ENCODE measurements around the gene F9.
"Not testable (repeated sequence)": the region's sequence is repeated elsewhere in the genome, so short reads cannot be mapped to it uniquely, and the experiment has no call there.

The F9 gene

DNA sequence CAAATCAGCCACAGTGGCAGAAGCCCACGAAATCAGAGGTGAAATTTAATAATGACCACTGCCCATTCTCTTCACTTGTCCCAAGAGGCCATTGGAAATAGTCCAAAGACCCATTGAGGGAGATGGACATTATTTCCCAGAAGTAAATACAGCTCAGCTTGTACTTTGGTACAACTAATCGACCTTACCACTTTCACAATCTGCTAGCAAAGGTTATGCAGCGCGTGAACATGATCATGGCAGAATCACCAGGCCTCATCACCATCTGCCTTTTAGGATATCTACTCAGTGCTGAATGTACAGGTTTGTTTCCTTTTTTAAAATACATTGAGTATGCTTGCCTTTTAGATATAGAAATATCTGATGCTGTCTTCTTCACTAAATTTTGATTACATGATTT is at the start of gene F9:
Gene F9 (plus strand): TSS at position 190 of the 400 bp plus-strand sequence. CDS start 26 bp downstream, at position 216.
- DNase-seq (ENCODE audit: low read depth) = no peak

DNA sequence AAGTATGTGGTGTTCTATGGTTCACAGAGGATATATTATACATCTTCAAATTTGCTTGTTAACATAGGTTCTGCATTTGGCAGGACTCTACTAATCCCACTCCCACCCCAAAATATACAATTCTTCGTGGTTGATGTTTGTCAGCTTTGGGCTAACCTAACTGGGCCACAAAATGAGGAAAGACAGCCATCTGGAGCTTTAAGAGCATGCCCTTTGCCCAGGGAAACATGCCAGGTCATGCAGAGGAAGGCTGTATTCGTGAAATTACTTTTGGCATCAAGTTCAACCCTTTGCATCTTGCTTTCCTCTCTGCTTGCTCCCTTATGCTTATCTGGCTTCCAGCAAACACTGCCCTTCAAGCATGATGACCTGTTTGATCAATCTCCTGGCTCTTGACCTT is 46.8 kb upstream of the F9 start:
- DNase-seq (ENCODE audit: low read depth) = no peak

DNA sequence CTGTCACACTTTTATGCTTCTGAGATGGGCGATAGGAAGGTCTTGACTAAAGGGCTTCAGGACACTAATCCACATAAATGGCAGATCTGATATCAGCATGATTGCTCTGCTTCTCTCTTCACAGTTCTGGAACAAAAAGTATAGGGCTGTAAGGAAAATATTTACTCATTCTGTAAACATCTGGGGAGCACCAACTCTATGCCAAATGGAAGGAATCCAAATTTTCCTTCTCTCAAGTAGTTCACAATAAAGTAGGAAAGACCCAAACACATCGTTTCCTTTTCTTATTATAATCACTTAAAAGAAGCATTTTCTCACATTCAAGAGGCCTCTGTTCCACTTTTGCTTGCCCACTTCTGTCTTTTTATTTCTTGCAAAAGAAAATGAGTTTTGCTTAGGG is 45.9 kb upstream of the F9 start:
- DNase-seq (ENCODE audit: low read depth) = no peak

DNA sequence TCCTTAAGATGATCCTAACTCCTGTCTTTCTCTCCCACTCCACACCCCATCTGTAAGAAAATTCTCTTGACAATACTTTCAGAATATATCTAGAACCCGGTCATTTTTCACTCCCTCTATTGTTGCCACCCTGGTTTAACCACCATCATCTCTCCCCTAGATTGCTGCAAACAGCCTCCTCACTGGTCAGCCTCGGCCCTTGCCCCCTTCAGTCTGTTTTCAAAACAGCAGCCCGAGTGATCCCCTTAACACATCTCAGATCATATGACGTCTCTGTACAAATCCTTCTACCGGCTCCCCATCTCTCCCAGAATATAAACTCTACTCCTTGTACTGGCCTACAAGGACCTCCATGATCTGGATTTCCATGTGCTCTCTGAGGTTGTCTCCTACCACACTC is 35.2 kb upstream of the F9 start:
- no peak for DNase-seq (ENCODE audit: low read depth)

DNA sequence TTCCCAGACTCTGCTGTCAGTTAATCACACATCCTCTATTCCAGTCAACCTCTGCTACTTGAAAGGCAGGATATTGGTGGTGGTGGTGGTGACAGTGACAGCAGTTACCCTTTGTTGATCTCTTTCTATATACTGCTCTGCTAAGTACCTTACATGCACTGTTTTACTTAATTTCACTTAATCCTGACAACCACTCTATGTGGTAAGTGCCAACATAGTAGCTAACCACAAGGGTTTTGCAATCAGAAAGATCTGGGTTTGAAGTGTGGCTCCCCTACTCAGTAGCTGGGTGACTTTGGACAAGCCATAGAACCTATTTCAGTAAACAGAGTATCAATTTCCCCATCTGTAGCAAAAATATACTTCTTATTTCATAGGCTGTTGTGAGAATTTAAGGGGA is 24.2 kb upstream of the F9 start:
- no peak for DNase-seq (ENCODE audit: low read depth)

DNA sequence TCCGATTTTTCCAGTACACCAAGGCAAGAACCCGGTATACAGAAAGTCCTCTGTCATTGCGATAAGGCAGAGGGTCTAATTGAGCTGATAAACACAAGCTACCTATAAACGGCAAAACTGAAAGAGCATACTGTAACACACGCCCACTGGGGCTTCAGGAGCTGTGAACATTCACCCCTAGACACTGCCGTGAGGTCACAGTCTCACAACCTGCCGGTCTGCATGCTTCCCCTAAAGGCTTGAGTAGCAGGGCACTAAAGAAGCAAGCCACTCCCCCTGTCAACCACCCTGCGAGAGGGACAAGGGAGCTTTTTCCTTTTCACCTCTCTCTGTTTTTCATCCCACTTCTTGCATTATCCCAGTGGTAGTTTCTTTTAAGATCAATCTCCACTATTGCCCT is 22.4 kb upstream of the F9 start:
- DNase-seq (ENCODE audit: low read depth) = no peak

DNA sequence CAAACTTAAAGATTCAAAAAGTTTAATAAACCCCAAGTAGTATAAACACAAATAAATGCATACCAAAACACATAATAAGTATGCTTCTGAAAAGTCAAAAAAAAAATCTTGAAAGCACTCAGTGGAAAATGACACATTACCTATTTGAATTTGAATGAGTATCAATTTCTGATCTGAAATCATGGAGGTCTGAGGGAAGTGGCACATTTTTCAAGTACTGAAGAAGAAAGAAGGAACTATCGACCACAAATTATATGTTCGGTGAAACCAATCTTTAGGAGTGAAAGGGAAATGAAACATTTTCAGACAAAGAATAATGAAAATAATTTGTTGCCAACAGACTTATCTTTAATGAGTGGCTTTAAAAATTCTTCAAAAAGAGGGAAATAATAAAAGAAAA is 12.1 kb upstream of the F9 start:
- DNase-seq (ENCODE audit: low read depth) = no peak

DNA sequence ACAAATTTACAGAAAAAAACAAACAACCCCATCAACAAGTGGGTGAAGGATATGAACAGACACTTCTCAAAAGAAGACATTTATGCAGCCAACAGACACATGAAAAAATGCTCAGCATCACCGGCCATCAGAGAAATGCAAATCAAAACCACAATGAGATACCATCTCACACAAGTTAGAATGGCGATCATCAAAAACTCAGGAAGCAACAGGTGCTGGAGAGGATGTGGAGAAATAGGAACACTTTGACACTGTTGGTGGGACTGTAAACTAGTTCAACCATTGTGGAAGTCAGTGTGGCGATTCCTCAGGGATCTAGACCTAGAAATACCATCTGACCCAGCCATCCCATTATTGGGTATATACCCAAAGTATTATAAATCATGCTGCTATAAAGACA is 1.7 kb upstream of the F9 start:
- not testable (repeated sequence) for DNase-seq (ENCODE audit: low read depth)

DNA sequence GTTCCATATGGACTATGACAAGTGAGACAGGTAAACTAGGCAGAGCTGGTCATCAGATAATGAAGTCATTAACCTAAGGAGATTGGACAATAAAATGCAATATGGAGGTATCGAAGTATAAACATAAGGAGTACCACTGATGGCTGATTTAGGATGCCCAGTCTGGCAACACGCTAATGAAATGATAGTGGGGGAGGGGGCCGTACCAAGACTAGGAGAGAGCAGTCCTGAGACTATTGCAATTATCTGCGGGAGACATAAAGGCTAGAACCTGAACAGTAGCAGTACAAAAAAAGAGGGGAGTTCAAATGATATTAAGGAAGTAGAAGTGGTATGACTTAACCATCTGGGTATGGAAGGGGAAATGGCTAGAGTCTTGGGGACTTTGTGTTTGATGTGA is 2.3 kb downstream of the F9 start:
- no peak for DNase-seq (ENCODE audit: low read depth)

DNA sequence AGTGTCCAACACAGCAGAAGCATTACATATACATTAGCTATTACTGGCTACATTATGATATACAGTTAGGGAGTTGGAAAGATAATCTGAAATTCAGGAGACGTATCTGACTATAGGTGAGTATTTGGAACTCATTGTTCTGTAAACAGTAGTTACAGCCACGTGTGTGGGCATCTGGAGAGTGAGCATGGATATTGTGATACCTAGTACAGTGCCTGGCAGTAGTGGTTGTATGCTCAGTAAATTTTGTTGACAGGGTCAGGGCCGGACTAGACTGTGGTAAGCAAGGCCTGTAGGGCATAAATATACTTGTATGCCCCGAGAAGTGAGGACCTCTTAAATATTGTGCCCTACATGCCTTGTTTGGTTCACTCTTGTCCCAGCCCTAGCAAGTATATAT is 2.9 kb downstream of the F9 start:
- no peak for DNase-seq (ENCODE audit: low read depth)

DNA sequence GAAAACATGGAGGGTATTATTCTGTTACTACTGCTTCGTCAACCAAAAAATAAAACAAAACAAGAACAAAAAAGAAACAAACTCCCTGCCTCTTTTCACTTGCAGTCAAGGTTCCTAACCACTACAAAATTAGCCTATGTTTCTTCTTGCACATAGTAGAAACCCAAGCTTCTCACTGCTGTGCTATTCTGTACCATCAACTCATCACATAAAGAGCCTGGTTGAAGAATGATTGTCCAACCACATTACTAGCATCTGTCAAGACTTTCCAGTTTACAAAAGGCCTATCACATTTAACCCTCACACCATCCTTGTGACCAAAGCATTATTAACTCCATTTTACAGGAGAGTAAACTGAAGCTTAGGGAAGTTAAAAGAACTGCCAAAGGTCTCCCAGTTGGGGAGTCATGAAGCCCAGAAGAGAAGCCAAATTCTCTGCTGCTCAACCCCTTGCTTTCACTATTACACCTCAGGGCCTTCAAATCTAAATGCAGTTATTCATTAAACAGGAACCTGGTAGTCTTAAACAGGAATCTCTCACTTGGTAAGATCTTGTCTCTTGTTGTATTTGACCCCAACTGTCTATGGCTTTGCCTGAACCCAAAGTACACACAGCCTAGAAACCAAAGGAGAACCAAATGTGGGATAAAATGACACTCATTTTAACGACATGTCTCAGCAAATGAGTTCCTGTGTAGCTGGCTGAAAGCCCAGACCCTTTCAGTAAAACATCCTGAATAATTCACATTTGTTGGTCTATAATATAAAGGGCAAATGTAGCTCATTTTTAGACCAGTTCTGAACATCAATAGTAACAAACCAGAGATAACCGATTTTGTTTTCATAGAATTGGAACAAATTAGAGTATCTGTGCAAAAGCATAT is 8.6 kb downstream of the F9 start:
- no peak for DNase-seq (ENCODE audit: low read depth)

DNA sequence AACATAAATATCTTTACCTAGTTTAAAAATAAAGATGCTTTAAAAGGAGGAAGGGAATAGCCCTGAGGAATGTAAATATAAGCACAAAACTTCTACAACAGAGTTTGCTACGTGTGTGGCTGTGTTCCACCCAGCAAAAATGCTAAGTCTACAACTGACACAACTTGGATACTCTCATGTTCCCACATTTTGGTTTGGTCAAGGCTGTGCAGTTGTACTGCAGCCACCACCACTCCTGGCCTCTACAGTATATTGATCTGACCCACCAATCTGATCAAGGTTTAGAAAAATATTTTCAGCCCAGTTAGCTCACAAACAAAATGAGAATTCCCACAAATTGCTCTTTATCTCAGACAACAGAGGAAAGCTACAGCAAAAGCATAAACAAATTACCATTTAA is 12.1 kb downstream of the F9 start:
- DNase-seq (ENCODE audit: low read depth) = no peak

DNA sequence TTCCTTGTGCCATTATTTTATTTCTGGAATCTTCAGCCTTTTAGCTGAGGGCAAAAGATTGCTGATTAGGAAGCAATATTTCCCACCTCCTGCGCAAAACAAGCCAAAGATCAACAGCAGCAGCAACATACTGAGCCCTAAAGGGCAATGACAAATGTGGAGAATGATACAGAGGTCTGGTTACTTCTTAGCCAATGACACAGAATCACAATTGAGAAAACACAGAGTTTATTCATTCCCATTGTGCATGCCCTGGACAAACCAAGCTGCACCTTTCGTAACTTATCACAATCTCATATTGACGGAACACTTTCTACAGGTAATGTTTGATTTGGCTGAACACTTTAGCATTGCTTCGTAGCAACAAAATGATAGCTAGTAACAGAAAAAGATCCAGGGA is 13.4 kb downstream of the F9 start:
- no peak for DNase-seq (ENCODE audit: low read depth)

DNA sequence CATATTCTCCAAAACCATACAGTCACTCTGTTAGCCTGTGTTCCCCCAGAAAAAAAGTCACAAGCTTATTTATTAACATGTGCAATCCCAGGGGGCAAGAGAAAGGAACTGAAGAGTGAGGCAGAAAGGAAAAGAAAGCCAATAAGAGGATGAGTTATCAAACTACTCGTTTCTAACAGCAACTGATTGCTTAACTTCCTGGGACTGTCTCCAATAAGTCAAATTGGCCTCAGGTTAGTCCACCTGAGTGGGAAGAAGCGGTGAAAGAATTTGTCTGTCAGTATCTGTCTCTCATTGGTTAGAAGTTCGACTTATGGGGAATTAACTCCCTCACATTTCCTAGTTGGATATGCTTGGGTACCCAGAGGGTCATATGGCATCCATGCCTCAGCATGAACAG is 14.1 kb downstream of the F9 start:
- no peak for DNase-seq (ENCODE audit: low read depth)

DNA sequence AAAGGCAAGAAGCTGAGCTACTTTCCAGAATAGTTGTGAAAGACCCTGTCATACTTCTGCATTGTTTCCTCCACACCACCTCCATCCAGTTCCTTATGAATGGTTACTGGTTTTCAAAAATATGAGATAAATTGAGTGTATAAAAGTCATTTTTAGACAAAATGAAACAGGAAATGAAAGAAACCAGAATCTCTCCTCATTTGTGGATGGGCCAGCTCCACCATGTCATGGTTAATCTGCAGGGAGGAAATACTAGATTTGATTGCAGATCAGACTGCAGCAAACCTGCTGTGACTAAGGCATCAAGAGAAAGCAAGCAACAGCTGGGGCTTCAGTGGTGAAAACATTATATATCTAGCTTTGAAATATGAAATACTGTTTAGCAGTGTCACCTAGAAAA is 23.8 kb downstream of the F9 start:
- DNase-seq (ENCODE audit: low read depth) = no peak

DNA sequence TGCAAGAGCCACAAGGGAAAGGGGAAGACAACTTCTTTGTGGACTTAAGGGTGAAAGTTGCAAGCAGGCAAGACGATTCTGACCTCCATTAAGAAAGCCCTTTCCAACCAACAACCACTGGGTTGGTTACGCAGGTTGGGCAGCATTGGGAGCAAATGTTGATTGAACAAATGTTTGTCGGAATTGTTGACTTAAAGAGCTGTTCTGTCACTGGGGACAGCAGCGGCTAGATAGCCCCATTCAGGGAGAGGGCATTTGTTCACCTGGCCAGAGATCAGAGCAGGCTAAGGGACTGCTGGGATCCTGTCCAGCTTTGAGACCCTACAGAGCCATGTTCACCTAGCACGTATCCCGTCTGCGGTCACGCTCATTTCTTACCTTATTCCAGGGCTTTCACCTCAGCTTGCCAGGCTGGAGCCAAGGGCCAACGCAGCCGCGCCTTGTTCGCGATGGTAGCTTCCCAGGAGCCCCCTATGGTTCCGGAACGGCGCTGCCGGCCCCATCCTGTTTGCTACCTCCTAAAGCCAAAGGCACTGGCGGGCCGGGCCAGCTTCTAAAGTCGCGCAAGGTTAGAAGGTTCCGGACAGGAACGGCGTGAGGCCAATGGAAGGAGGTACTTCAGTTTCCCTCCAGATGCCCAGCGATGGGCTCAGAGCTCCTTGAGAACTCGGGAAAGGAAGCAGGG is 24.6 kb downstream of the F9 start:
- no peak for DNase-seq (ENCODE audit: low read depth)

DNA sequence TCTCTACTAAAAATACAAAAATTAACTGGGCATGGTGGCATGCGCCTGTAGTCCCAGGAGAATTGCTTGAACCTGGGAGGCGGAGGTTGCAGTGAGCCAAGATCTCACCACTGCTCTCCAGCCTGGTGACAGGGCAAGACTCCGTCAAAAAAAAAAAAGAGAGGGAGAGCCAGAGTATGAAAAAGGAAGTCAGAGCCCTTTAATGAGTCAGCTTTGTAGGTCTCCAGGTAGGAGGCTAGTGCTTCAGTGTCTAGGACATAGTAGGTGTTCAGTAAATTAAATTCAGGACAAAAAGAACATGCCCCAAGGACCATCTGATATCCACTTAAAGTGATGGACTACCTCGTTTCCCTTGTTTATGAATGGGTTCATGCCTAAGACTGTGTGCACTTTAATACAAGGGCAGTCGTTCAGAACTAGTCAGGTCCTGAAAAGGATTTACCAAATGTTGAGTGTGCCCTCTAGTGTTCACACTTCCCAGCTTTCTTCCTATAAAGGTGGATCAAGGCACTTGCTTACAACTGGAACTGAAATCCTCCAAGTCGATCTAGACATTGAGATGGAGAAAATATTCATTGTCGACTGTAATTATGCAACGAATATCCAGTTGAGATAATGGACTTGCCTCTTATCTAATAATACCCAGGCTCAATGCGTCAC is 29.0 kb downstream of the F9 start:
- no peak for DNase-seq (ENCODE audit: low read depth)

DNA sequence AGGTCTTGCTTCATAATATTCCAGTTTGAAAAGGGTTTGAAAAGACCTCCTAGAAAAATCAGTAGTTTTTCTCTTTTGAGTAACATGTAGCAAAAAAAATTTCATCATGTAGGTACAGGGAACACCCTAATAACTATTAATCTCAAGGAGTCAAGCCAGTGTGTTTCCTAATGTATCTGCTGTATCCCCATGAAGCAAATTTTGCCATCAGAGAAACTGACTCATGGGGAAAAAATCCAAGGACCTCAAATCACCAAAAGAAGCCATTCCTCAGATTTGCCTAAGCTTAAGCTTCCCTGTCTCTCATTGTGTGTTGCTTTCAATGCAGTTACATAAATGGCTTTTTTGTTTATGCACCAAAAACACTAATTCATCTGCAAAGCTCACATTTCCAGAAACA is 29.7 kb downstream of the F9 start:
- no peak for DNase-seq (ENCODE audit: low read depth)

DNA sequence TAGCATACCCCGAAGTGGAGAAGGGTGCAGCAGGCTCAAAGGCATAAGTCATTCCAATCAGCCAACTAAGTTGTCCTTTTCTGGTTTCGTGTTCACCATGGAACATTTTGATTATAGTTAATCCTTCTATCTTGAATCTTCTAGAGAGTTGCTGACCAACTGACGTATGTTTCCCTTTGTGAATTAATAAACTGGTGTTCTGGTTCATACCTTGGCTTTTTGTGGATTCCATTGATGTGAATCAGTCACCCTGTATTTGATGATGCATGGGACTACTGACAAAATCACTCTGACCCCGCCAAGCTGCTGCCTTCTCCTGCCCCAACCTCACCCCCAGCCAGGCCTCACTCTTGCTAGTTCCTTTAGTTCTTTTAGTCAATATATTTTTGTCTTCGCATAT is 32.7 kb downstream of the F9 start:
- no peak for DNase-seq (ENCODE audit: low read depth)

DNA sequence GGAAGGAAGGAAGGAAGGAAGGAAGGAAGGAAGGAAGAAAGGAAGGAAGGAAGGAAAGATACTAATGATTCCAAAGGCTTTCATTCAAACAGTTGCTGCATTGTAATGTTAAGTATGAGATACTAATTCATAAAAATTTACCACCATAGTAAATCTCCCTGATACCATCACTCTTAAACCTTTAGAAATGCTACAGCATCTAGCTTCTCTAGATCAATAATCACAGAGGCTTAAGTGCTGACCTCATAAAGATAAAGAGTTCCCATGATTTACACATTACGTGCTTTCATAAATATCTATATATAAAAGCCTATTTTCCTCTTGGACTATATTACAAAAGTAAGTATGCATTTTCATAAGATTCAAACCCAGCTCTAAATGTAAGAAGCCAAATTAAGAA is 36.4 kb downstream of the F9 start:
- no peak for DNase-seq (ENCODE audit: low read depth)

DNA sequence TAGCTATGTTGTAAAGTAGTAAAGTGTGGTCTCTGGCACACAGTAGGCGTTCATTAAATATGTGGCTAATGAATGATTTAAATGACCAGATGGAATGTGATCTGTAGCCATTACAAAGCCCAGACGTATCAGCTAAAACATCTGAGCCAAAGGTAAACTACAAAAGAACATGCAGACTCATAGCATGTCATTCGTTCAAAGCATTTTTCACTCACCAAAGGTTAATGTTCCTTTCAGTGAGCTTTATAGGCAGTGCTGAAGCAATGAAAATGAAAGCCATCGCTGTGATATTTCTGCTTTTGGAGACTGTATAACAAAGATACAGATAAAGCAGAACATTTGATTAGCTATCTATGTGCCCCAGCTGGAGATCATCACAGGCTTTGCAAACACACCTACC is 50.5 kb downstream of the F9 start:
- DNase-seq (ENCODE audit: low read depth) = no peak

DNA sequence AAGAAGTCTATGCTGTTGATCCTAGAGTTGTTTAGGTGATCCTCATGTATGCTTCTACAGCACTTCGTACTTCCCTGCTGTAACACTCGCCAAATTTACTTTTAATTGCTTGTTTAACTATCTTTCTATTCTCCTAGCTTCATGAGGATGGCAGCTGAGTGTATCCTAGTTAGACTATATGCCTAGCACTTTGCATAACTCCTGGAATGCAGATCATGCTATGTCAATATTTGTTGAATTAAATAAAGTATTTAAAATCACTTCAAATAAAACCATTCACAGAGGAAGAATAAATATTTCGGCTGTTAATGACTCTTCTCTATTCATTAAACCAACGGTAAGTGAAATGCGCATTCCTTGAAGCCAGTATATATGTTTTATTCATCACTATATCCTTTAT is 55.1 kb downstream of the F9 start:
- no peak for DNase-seq (ENCODE audit: low read depth)

DNA sequence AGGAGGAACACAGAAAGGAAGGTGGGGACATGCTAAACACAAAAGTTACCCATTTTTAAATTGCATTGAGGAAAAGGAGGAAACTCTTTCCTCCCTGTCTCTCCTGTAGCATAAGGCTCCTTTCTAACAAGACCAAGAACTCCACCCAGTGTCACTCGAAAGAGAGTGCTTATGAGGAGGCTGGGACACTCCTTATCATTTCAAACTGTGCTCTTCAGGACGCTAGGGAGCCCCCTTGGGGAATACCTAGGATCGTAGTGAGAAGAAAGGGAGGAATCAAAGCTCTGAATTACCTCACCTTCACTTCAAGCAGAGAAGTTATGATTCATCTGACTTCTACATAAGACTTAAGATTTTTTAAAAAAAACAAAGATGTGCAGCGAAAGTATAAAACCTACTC is 65.5 kb downstream of the F9 start:
- DNase-seq (ENCODE audit: low read depth) = no peak

Data from activated T-cell treated with anti-CD3 and anti-CD28 coated beads for 1 hour (primary cell).